Panc1 (cell line): ENCODE data around the gene ALDOA. TPM values are rescaled to one million over a fixed set of nuclear protein-coding genes. Genes with fewer than 3 reads are reported as not detected.

Source experiments
- ATAC-seq: fragments of 200-7000 bp; cut with Tn5 transposase; 2 replicates; pipeline ENCODE4 v1.9.1; 2020; ENCODE audit warnings: mild to moderate bottlenecking, moderate library complexity
- BruUV-seq: library from RNA; stranded (reverse); fragments of 400-500 nt; replicated peaks from 2 replicates; lab custom pipeline; 2021; lab: Mats Ljungman, UMichigan
- CTCF ChIA-PET: fragments of 300-600 bp; sonication (Branson Sonifier 250); formaldehyde crosslinking; loops from one replicate; lab custom pipeline; 2022; ENCODE audit warnings: antibody characterized with exemption; lab: Charles Lee
- POLR2A ChIA-PET: fragments of 300-600 bp; sonication (Branson Sonifier 250); formaldehyde crosslinking; loops from one replicate; lab custom pipeline; 2022; ENCODE audit warnings: antibody characterized with exemption; lab: Charles Lee
- DNase-seq: peaks from one replicate; pipeline ENCODE4 v3.0.0-alpha.2; 2010; ENCODE audit warnings: low read depth, low spot score
- H3K27ac ChIP-seq: 2 replicates; pipeline ENCODE4 v1.5.1; 2011; ENCODE audit warnings: mild to moderate bottlenecking, low read length, inconsistent platforms
- H3K27me3 ChIP-seq: fragments of 200-500 bp; sonication (Bioruptor generic); 2 replicates; pipeline ENCODE4 v1.6.0; 2014; ENCODE audit warnings: low read length, inconsistent platforms; ENCODE audit not compliant: control insufficient read depth, insufficient read depth
- H3K36me3 ChIP-seq: fragments of 200-500 bp; sonication (Bioruptor generic); 2 replicates; pipeline ENCODE4 v1.5.1; 2014; ENCODE audit warnings: inconsistent platforms, mild to moderate bottlenecking, low read length, moderate library complexity; ENCODE audit not compliant: control insufficient read depth, insufficient read depth
- H3K4me1 ChIP-seq: 2 replicates; pipeline ENCODE4 v1.5.1; 2011; ENCODE audit warnings: inconsistent platforms, mild to moderate bottlenecking, low read length, moderate library complexity; ENCODE audit not compliant: control insufficient read depth, insufficient read depth
- H3K4me3 ChIP-seq, 2 experiments: 2 replicates each; pipeline ENCODE4 v1.5.1; 2011 to 2012; ENCODE audit warnings: low read depth in 2 of 2, low read length in 2 of 2, mild to moderate bottlenecking in 2 of 2, inconsistent platforms in 1 of 2, moderate library complexity in 1 of 2
- H3K9me3 ChIP-seq: fragments of 200-500 bp; sonication (Bioruptor generic); 2 replicates; pipeline ENCODE4 v1.5.1; 2014; ENCODE audit warnings: low read depth, mild to moderate bottlenecking, inconsistent platforms, low read length, moderate library complexity; ENCODE audit not compliant: control insufficient read depth, insufficient read depth
- POLR2AphosphoS5 ChIP-seq: IDR thresholded peaks from 2 replicates; pipeline ENCODE4 v1.6.1; 2012; ENCODE audit warnings: mild to moderate bottlenecking, low read depth, low read length, moderate library complexity
- SIN3A ChIP-seq: IDR thresholded peaks from 2 replicates; pipeline ENCODE4 v1.6.1; 2012; ENCODE audit warnings: low read depth, mild to moderate bottlenecking, low read length, moderate library complexity, borderline replicate concordance; ENCODE audit not compliant: insufficient read depth
- TCF7L2 ChIP-seq: IDR thresholded peaks from 2 replicates; pipeline ENCODE4 v1.6.1; 2011; ENCODE audit warnings: mild to moderate bottlenecking, low read depth, low read length, inconsistent platforms
- in situ Hi-C: cut with HindIII; loops from 2 replicates; pipeline ENCODE4 v1.10.0; 2016; ENCODE audit warnings: low sequenced_read_pairs, low pct_unique_long_range_greater_than_20kb
- intact Hi-C: fragments of 100-400 bp; cut with micrococcal nuclease; formaldehyde crosslinking; loops from one replicate; pipeline ENCODE4 v1.10.0; 2022; ENCODE audit not compliant: unreplicated experiment
- total RNA-seq: library from RNA; stranded (reverse); gene quantifications from one replicate; pipeline ENCODE4 v1.2.1, GENCODE V29; 2021; ENCODE audit not compliant: unreplicated experiment
- TF ChIP-seq, protein P1 (sequence below): fragments of 450-650 bp; IDR thresholded peaks from 2 replicates; pipeline ENCODE4 v1.5.1; 2017; ENCODE audit warnings: mild to moderate bottlenecking
- TF ChIP-seq, protein P2 (sequence below), 2 experiments: IDR thresholded peaks; 2 replicates each; pipeline ENCODE4 v1.6.1; 2011 to 2012; ENCODE audit warnings: low read depth in 2 of 2, control low read depth in 1 of 2, low read length in 1 of 2, mild to moderate bottlenecking in 1 of 2, moderate library complexity in 1 of 2; ENCODE audit not compliant: insufficient read depth in 1 of 2

ALDOA gene
- total RNA-seq, 1 experiment from 2014 or later: 2,516 TPM

DNA sequence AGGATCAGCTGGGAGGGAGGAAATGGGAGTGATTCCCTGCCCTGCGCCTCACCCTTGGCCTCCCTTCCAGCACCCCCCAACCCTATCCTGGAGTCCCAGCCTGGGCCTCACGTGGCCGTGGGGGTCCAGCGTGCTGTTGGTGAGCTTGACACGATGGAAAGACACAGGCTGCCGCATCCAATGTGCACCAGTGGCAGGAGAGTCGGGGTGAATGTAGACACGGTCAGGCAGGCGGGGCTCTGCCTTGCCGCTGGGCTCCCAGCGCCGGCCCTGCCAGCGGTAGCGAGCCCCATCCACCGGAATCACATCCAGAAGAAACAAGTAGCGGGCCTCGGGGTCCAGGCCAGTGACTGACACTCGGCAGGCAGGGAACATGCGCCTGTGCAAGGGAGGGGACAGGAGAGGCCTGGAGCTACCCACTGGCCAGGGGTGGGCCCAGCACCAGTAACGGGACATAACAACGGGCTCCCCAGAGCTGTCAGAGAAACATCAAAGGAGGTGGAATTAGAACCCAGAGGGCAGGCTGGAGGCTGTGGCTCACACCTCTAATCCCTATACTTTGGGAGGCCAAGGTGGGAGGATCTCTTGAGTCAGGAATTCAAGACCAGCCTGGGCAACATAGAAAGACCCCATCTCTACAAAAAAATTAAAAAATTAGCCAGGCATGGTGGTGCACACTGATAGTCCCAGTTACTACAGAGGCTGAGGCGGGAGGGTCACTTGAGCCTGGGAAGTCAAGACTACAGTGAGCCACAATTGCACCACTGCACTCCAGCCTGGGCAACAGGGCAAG is 23.5 kb downstream of the ALDOA start:
- POLR2A ChIA-PET: no interaction called here
- intact Hi-C loops: no loop called here
- no peak for DNase-seq

DNA sequence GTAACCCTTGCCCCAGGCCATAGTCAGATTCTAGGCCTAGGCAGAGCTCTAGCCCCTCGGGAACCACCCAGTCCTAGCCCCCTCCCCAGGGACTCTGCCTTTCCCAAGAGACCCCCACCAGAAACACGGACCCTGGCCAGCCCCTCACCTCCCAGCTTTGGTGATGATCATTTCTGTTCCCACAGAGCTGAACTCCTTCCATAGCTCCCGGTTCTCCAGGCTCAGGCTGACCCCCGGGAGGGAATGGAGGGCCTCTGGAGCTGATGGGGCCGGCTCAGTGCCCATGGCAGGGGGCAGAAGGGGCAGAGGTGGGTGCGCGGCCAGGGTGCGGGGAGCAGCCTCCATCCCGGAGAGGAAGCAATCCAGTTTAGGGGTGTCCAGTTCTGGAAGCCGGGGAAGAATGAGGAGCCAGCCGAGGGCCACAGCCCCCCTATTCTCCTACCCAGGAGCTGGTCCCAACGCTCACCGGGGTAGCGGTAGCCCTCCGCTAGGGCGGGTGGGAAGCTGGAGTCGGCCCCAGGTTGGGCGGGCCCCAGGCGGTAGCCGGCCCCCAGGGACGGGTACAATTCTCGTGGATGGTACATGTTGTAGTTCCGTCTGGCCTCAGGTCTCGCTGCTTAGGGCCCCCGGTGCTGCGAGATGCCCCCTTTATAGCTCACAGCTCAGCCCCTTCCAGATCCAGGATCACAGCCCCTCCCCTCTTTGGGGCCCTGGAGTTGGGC is 25.2 kb downstream of the ALDOA start:
- no TSS peak for BruUV-seq
- H3K4me1 ChIP-seq: peaks cover 23% of the 10 kb centered on the region
- no peak for DNase-seq
- H3K9me3 ChIP-seq: no peaks in the 10 kb centered on the region
- in situ Hi-C loops: no loop called here
- H3K4me3 ChIP-seq: no peak overlapping the region
- TF ChIP-seq SIN3A (no peak), POLR2AphosphoS5 (no peak), TCF7L2 (no peak)
- TF ChIP-seq, protein P1, sequence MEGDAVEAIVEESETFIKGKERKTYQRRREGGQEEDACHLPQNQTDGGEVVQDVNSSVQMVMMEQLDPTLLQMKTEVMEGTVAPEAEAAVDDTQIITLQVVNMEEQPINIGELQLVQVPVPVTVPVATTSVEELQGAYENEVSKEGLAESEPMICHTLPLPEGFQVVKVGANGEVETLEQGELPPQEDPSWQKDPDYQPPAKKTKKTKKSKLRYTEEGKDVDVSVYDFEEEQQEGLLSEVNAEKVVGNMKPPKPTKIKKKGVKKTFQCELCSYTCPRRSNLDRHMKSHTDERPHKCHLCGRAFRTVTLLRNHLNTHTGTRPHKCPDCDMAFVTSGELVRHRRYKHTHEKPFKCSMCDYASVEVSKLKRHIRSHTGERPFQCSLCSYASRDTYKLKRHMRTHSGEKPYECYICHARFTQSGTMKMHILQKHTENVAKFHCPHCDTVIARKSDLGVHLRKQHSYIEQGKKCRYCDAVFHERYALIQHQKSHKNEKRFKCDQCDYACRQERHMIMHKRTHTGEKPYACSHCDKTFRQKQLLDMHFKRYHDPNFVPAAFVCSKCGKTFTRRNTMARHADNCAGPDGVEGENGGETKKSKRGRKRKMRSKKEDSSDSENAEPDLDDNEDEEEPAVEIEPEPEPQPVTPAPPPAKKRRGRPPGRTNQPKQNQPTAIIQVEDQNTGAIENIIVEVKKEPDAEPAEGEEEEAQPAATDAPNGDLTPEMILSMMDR: no peak
- TF ChIP-seq, protein P2, sequence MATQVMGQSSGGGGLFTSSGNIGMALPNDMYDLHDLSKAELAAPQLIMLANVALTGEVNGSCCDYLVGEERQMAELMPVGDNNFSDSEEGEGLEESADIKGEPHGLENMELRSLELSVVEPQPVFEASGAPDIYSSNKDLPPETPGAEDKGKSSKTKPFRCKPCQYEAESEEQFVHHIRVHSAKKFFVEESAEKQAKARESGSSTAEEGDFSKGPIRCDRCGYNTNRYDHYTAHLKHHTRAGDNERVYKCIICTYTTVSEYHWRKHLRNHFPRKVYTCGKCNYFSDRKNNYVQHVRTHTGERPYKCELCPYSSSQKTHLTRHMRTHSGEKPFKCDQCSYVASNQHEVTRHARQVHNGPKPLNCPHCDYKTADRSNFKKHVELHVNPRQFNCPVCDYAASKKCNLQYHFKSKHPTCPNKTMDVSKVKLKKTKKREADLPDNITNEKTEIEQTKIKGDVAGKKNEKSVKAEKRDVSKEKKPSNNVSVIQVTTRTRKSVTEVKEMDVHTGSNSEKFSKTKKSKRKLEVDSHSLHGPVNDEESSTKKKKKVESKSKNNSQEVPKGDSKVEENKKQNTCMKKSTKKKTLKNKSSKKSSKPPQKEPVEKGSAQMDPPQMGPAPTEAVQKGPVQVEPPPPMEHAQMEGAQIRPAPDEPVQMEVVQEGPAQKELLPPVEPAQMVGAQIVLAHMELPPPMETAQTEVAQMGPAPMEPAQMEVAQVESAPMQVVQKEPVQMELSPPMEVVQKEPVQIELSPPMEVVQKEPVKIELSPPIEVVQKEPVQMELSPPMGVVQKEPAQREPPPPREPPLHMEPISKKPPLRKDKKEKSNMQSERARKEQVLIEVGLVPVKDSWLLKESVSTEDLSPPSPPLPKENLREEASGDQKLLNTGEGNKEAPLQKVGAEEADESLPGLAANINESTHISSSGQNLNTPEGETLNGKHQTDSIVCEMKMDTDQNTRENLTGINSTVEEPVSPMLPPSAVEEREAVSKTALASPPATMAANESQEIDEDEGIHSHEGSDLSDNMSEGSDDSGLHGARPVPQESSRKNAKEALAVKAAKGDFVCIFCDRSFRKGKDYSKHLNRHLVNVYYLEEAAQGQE (IDR thresholded peaks at IDR 0.05; ENCODE audit: insufficient read depth in 1 of 2, low read depth in 2 of 2, low read length in 1 of 2): no peak
- intact Hi-C loops: no loop called here
- ChIA-PET POLR2A (interaction anchor here (0.5 kb wide), 1 partner anchor 69 kb away, joined by 3 read pairs; no protein-coding TSS in a partner anchor), CTCF (interaction anchor here (0.8 to 1.5 kb wide), 3 partner anchors 22 to 319 kb away, joined by 3 to 4 read pairs (median 4); no protein-coding TSS in a partner anchor)
- ATAC-seq: no peak
- no peaks in the 10 kb centered on the region for H3K27me3 ChIP-seq
- H3K27ac ChIP-seq: peak overlapping the region; percentile 23
- no peaks in the 10 kb centered on the region for H3K36me3 ChIP-seq

More for the DNA sequence above, 23.5 kb downstream of the ALDOA start:
- TF ChIP-seq, protein P1: no peak
- TF ChIP-seq POLR2AphosphoS5: no peak
- no peak overlapping the region for H3K4me3 ChIP-seq
- no peaks in the 10 kb centered on the region for H3K27me3 ChIP-seq
- H3K4me1 ChIP-seq: peaks cover 23% of the 10 kb centered on the region
- in situ Hi-C loops: no loop called here
- CTCF ChIA-PET: no interaction called here
- H3K36me3 ChIP-seq: peaks cover 4% of the 10 kb centered on the region; the same call in 1 of the 2 replicates
- ATAC-seq: no peak
- no peaks in the 10 kb centered on the region for H3K9me3 ChIP-seq
- H3K27ac ChIP-seq: no peak overlapping the region
- BruUV-seq: no TSS peak
